ELR (cell line): ENCODE results near the gene CSTF1.

Experiments
- DNase-seq: peaks from one replicate; pipeline ENCODE4 v3.0.0-alpha.2; 2015; ENCODE audit warnings: low read depth

CSTF1 gene

DNA sequence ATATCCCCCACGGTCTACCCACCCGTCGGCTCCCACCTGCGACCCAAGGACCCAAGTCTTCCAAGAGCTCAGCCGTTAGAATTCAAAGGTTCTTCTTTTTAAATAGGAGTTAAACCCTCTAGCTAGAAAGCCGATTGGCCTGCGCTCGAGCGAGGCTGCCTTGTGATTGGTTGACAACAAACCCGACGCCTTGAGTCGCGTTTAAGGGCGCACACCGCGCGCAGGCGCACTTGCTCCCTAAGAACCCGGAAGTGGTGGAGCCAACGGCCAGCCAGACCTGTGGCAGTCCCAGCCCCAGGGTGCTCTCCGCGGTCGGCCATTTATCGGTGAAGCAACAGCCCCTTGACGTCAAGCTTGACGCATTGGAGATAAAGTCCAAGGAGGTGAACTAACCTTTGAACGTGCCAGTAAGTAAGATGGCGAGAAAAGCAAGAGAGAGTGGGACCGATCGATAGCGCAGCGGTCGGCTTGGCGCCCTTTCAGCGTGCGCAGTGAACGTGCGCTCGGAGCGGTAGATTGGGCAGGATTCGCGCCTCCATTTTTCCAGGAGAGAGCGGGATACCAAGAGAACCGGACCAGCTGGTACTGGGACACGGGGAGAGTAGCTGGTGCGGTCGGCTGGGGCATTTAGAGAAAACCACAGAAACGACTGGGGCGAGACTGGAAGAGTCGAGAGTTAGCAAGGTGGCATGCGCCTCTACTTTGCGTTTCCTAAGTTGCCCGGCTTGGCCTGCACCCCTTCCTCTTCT is at the start of gene CSTF1, which contains the start of gene AURKA:
Gene CSTF1, plus strand, starts transcription at position 514 of the 749 bp plus-strand sequence. CDS start 2,908 bp downstream, outside the sequence.
Gene AURKA, minus strand, starts transcription at position 84 of the 749 bp plus-strand sequence. CDS start 4,018 bp downstream, outside the sequence.
- peak; percentile 100 for DNase-seq

DNA sequence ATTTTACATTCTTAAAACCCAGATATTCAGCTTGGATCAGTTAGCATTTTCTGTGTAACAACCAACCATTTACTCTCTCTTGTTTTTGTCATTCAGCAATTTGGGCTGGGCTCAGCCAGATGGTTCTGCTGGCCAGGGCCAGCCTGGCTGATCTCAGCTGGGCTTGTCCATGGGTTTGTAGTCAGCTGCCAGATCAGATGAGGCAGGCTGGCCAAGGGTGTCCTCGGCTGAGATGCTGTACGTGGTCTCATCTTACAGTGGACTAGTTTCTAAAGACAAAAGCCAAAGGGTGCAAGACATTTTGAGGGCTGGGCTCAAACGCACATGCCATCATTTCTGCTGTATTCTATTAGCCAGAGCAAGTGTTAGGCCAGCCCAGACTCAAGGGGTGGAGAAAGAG is 49.7 kb upstream of the CSTF1 start:
- DNase-seq: no peak

DNA sequence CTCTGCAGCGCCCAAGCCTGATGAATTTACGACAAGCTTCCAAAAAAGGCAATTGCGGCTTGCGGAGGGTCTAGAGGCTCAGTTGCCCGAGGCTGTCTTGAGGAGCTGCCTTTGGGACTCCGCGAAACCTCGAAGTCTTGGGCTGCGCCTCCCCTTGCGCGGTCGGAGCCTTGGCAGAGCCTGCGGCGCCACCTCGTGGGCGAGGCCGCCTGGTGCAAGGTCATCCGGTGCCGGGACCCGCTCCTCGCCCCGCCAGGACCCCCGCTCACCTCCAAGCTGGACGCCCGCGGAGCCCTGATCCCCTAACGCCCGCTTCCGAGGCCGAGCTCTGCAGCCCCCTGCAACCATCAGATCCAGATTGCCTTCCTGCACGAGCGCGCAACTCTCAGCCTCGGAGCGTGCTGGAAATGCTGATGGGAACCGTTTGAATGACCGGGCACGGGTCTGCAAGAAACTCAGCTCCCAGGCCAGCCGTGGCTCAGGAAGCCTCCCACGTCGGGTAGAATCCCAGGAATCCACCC is 48.5 kb upstream of the CSTF1 start:
- DNase-seq: peak; percentile 75

DNA sequence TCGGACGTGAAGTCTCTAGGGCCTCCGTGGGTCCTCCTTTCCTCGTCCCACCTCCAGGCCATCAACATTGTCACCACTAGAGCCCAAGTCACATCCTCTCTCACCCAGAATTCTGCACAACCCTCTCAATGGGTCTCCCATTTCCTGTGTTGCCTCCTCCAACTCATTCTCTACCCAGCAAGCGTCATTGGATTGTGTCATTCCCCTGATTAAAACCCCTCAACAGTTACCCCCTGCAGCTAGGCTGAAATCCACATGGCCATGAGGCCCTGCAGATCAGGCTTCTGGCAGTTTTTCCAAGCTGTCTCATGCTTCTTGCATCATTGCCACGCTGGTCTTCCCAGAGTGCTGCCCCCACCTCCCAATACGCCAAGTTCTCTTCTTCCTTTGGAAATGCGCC is 46.5 kb upstream of the CSTF1 start:
- no peak for DNase-seq

DNA sequence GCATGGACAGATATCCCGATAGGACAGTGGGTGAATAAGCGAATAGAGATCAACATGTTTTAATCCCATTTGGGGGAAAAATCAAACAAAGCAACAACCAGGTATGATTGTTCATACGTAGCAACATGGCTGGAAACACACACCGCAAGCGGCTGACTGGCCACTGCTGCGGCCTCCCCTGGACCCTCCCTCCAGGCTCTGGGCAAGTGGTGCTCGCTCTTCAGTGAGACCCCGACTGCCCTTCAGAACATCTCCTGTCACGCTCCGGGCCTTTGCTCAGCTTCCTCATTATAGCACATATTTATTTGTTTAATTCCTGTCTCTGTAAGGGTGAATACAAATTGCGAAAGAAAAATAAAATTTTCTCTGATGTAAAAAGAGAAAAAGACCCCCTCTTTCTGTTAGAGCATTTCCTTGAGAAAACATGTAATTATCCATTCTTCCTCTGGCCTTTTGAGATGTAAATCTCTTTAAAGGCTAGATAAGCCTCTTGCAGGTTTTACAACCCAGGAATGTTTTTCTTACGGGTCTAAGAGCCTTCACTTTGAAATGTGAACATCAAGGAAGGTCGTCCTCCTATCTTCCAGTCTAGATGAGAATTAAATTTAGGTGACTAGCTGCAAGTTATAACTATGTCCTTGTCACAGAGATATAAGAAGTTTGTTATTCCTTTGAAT is 44.7 kb upstream of the CSTF1 start:
- DNase-seq: no peak

DNA sequence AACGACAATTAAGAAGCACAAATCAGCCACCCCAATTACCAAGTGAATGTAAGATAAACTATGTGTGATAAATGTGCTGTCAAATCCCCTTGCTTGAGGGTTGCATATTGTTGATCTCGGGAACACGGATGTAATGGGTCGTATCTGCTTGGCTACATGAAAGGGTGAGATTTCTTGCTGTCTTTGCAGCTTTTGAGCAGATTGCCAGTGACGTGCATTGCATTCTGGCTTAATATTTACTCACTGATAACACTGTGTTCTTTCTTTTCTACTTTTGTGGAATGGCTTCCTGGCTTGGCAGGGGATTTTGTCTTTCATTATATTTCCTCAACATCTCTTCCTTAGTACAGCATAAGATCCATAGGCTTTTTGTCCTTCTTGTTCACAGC is 44.1 kb upstream of the CSTF1 start:
- no peak for DNase-seq

DNA sequence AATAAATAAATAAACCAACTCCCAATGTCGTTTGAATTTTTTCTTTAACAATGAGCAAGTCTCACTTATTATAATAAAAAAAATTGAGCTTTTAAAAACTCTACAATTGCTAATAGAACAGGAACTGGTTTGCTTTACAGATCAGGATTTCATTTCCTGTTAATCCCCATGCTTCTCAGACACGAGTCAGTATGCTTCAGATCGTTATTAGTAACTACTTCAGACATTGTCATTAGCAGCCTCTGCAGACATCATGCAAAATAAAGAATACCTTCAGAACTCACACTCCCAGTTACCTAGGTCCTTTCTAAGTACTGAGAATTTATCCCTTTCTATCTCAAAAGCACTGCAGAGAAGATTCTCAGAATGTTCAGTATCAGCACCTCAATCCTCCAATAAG is 43.7 kb upstream of the CSTF1 start:
- DNase-seq: peak; percentile 80

DNA sequence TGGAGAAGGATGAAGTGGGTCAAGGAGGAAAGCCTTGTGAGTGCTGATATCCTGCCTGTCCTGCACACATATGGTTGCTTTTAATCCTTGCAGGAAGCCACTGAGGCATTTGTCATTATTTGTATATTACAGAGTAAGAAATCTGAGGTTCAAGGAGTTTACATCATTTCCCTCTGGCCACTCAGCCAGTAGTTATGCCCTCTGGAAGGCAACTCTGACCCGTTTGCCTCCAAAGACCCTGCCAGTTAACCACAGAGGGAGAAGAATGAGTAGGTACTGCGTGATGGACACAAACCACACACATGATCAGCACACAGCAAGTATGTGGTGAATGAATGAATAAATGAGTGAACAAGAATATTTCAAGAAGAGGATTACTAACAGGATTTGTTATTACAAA is 41.6 kb upstream of the CSTF1 start:
- DNase-seq: peak; percentile 94

DNA sequence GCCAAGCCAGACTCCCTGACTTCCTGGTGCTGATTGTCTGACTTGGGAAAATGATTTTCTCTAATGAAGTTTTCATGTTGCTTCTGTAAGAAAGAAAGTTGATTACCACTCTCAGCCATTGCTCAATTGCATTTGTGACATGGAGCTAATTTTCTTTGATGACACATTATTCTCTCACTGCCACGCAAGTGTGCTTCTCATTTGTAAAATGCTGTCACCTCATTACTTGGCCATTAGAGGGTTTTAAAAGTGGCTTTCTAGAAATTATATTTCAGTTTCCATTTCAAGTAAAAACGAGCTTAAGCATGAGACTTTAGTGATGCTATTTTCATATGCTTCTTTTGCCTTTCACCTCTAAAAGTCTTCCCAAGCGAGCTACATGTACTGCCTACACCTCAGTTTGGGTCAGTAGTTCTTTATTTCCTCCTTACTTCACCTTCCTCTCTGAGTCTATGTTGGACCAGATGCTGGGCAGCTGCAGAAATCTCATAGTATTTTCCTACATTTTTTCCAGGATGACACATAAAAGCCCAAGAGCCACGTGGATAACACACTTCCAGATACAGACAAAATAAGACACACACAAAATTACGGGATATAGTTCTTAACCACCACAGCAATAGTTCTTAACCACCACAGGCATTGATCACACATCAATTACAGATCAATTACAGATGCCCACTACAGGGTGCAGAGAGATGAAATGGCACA is 39.9 kb upstream of the CSTF1 start:
- peak; percentile 52 for DNase-seq

DNA sequence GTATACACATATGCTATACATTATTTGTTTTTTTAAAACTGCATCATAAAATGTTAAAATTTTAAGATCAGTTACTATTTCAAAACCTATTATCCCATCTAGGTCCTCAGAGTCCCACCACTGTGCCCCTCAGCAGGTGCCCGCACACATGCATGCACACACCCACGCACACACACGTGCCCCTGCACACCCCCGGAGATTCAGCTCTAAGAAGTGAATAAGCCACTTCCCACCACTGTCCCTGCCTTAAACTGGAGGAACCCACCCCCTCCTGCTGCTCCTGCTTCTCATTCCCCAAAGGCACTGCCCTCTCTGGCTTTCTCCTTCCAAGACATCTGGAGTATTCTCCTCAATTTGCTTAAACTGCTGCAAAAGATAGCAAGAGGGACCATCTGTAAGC is 39.1 kb upstream of the CSTF1 start:
- no peak for DNase-seq

DNA sequence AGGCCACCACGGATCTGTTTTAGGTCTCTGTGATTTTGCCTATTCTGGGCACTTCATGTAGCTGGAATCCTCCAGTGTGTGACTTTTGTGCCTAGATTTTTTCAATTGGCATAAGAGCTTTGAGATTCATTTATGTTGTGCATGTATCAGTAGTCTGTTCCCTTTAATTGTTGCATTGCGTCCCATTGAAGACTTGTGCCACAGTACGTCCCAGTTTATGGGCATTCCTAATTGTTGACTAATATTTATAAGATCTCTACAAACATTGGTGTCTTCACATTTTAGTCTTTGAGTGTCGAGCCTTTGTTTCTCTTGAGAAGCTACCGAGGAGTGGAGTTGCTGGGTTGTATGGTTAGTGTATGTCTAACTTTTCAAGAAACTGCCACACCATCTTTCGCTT is 34.4 kb upstream of the CSTF1 start:
- DNase-seq: peak; percentile 59

DNA sequence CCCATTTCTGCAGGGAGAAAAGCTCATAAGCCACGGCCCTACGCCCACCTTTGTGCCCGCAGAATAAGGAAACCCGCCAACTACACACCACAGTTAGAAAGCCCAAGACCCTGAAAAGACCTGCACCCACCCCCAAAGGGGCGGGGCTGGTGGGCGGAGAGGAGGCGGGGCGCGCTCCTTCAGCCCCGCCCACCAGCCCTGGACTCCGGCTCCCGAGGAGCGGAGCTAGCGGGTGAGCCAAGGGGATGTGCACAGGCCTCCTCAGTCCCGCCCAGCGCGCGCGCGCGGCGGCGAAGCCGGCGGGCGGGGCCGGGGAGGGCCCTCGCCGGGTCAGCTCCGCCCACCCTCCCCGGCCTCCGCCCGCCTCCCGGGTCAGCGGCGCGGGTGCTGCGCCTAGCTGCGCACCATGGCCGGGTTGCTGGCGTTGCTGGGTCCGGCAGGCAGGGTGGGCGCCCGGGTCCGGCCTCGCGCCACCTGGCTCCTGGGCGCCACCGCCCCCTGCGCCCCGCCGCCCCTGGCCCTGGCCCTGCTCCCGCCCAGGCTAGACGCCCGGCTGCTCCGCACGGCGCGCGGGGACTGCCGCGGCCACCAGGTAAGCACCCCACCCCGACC is 33.7 kb upstream of the CSTF1 start, which contains the start of gene FAM210B:
Gene FAM210B, plus strand, starts transcription at position 375 of the 612 bp plus-strand sequence. Its CDS starts 32 bp downstream, at position 407.
- DNase-seq: peak; percentile 95

DNA sequence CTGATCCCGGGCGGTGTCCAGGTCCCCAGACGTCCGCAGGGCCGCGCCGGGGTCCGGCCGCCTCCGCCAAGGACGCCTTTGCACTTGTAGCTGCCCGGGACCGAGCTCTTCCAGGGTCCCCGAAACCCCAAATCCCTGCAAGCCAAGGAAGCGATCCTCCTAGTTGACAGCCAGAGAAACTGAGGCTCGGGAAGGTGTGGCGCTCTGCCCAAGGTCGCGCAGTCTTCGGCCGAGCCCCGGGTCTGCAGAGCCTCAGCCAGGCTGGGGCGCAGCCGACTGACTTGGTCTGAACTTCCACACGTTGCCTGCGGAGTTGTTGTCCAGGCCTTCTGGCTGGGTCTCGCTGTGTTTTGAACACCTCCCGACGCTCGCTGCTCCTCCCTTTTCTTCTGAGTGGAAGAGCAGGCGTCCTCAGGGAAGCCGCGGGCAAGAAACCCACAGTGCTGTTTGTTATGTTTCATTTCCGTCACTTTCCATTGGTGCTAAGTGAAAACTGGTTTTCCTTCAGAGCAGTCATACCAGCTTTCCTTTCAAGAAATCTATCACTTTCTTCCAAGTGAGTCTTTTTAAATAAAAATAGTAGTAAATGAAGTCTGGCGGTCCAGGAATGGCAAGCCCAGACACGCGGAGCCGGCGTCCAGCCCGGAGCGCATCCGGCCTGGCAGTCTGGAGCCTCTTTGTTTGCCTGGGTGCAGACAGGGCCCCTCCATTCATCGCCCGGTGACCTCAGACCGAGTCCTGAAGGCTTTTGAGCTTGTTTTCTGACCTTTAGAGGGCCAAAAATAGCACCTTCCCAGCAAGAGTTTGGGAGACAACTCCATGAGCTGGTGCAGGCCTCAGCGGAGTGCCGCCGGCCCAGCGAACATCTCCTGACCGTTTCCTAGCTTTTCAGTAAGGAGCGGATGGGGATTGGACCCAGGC is 33.0 kb upstream of the CSTF1 start:
- DNase-seq: peak; percentile 88

DNA sequence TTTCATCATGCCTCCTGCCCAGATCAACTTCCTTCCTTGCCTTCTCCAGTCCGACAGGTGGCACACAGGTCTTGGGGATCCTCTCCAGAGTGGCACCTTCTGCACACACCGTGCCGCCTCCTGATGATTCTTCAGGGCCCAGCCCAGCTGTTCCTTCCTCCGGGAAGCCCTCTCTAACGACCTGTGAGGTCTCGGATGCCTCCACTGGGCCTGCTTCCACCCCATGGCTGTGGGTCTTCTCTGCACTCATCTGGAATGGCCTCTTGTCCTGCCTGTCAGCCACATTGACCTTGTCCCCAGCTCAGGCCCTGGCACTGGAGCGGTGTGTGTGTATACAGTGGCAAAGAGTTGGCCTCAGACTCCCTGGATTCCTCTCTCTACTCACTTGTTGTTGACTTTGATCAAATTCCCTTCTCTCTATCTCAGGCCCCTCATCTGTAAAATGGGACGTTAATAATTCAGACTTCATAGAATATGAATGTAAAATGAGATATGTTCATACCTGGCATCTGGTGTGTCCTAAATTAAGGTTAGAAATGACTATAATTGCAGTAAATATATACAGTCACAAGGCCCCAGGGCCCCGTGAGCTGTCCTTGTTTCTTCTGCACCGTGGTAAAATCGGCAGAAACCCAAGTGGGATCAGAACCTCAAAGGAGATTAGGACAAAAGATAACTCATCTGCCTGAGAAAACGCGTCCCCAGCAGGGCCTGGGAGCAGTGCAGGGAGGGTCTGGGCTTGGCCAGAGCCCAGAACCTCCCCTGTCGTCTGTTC is 32.1 kb upstream of the CSTF1 start:
- no peak for DNase-seq

DNA sequence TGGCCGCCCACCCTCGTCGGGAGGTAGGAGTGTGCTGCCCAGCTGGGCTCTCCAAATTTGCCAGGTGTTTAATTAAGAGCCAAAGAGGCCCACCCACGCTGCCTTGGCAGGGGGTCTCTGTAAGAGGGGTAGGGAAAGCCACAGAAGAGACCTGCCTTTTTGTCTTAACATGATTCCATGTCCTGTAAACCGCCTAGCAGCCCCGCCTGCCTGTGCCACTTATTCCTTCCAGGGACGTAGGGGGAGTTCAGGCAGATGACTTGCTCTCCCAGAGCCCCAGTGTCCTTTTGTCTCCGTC is 31.6 kb upstream of the CSTF1 start:
- no peak for DNase-seq

DNA sequence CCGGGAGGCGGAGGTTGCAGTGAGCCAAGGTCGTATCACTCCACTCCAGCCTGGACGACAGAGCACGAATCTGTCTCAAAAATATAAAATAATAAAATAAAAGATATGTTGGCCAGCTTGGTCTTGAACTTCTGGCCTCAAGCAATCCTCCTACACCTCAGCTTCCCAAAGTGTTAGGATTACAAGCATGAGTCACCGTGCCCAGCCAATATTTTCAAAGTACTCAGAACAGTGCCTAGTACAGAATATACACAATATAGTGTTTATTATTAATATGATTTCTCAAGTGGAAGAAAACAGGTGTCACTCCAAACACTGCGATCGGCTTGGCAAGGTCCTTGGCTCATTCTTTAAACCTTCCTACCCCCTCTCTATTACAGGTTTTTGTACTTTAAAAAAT is 30.5 kb upstream of the CSTF1 start:
- no peak for DNase-seq

DNA sequence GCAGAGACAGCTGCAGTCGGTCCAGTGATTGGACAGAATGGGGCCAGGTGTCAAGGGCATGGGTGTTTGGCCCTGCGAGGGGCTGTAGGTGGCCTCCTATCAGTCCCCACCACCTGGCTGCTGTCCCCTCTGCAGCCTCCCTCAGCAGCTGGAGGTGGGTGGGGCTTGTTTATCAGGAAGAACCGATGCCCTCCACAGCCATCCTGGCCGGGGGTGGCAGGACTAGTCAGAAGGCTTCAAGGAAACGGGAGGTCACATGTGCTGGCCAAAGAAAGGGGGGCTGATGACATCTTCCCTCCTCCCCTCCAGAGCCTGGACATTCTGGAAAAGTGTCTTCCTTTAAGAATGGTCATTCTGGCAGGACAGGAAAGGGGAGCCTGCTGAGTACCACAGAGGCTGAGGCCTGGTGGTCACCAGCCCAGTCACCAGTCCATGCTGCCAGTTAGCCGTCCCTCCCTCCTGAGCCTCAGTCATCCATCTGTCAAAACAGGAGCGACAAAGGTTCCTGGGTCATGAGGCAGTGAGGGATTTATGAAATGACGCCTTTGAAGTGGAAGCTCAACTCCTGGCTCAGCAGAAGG is 29.5 kb upstream of the CSTF1 start:
- peak; percentile 34 for DNase-seq

DNA sequence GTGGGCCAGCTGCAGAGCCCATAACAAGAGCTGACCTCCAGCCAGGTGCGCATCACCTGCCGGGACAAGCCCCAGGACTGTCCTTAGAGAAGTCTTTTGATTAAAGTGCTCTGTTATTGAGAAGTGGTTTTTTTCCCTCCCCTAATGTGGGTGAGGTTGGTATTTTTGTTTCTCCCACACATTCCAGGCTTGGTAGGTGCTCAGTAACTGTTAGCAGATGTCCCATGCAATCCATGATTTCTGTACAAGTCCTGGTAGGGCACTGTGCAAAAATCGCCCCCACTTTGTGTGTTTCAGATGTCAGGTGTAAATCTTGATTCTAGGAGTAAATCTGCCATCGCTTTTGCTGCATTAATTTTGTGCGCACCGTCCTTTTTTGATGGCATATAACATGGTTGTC is 29.0 kb upstream of the CSTF1 start:
- DNase-seq: no peak

DNA sequence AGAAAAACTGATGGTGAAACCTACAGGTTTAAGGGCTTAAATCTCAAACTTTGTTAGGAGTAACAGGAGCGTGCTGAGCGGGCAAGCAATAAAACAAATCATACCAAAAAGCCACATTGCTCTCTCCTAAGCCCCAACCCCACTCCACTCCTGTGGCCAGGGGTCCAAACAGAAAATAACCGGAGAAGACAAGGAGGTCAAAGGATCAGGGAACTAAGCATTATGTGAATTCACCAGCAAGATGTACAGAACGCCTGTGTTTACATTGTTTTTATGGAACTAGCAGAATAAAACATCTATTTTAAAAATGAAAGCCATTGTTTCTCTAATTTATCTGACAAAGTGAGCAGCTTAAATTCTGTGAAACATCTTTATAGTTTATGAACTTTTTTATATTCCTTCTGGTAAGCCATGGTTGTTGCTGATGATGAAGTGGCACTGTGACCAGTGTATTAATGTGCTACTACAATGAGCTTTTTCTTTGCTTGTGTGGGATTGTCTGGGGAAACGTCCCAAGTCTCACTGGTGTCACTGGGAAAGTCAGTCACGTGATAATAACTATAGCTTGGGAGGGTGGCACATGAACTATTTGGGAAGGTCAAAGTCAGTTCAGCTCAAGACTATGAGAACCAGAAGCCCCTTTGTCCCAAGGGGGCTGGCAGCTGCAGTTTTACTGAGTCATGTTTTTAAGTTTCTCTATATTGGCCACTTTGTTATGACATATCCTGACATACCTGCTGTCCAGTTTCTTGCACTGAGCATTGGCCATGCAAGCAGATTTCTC is 23.9 kb upstream of the CSTF1 start:
- no peak for DNase-seq
